Skeletal muscle satellite cell (primary cell): ENCODE results near the gene BCL11B.

Experiments used
- H3K27me3 ChIP-seq: 2 replicates; pipeline ENCODE4 v1.7.0; 2013; ENCODE audit warnings: low read length; ENCODE audit not compliant: control insufficient read depth, insufficient read depth
- H3K36me3 ChIP-seq: 2 replicates; pipeline ENCODE4 v1.7.0; 2013; ENCODE audit warnings: mild to moderate bottlenecking, control low read depth, low read length; ENCODE audit not compliant: insufficient read depth
- H3K4me1 ChIP-seq: 2 replicates; pipeline ENCODE4 v1.7.0; 2013; ENCODE audit warnings: low read length; ENCODE audit not compliant: control insufficient read depth, insufficient read depth
- H3K4me2 ChIP-seq: 2 replicates; pipeline ENCODE4 v1.7.0; 2013; ENCODE audit warnings: mild to moderate bottlenecking, low read length
- H3K4me3 ChIP-seq: 2 replicates; pipeline ENCODE4 v1.7.0; 2013; ENCODE audit warnings: low read length
- H3K9ac ChIP-seq: 2 replicates; pipeline ENCODE4 v1.7.0; 2013; ENCODE audit warnings: mild to moderate bottlenecking, low read depth, low read length, moderate library complexity
- H3K9me3 ChIP-seq: replicated peaks from 2 replicates; pipeline ENCODE4 v1.7.0; 2013; ENCODE audit warnings: mild to moderate bottlenecking, control low read depth, low read length

Gene BCL11B

GRCh38 chr14:99207456-99207855 is 64.5 kb downstream of the BCL11B start:
- Histone ChIP-seq H3K4me1 (no peaks in the 10 kb centered on the region), H3K27me3 (no peaks in the 10 kb centered on the region), H3K9ac (no peak overlapping the region), H3K4me2 (no peak overlapping the region), H3K4me3 (no peak overlapping the region), H3K9me3 (no peaks in the 10 kb centered on the region), H3K36me3 (no peaks in the 10 kb centered on the region)

DNA sequence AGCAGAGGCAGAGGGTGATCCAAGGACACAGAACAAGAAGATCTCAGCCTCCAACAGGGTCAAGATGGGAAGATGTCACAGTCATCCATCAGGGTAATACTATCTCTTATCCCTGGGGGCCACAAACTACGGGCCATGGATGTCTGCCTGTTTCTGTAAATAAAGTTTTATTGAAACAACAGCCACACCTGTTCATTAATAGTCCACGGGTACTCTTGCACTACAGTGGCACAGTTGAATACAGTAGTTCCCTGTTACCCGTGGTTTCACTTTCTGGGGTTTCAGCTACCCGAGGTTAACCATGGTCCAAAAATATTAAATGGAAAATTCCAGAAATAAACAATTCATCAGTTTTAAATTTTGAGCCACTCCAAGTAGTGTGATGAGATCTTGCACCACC is 65.9 kb downstream of the BCL11B start:
- H3K36me3 ChIP-seq, result no peaks in the 10 kb centered on the region
- H3K27me3 ChIP-seq, result no peaks in the 10 kb centered on the region
- no peaks in the 10 kb centered on the region for H3K4me1 ChIP-seq
- H3K9me3 ChIP-seq, result no peaks in the 10 kb centered on the region
- no peak overlapping the region for H3K4me3 ChIP-seq
- no peak overlapping the region for H3K9ac ChIP-seq
- no peak overlapping the region for H3K4me2 ChIP-seq

- Histone ChIP-seq H3K4me2 (no peak overlapping the region), H3K9ac (no peak overlapping the region), H3K9me3 (no peaks in the 10 kb centered on the region), H3K36me3 (no peaks in the 10 kb centered on the region), H3K4me1 (no peaks in the 10 kb centered on the region), H3K4me3 (no peak overlapping the region), H3K27me3 (no peaks in the 10 kb centered on the region)
These were observed 66.8 kb downstream of the BCL11B start for GRCh38 chr14:99205086-99205688.

- H3K9me3 ChIP-seq, result no peaks in the 10 kb centered on the region
- H3K9ac ChIP-seq, result no peak overlapping the region
- H3K4me3 ChIP-seq, result no peak overlapping the region
- H3K4me2 ChIP-seq, result no peak overlapping the region
- no peaks in the 10 kb centered on the region for H3K27me3 ChIP-seq
- H3K36me3 ChIP-seq, result no peaks in the 10 kb centered on the region
- no peaks in the 10 kb centered on the region for H3K4me1 ChIP-seq
These were observed 68.2 kb downstream of the BCL11B start for GRCh38 chr14:99203801-99204200.

DNA sequence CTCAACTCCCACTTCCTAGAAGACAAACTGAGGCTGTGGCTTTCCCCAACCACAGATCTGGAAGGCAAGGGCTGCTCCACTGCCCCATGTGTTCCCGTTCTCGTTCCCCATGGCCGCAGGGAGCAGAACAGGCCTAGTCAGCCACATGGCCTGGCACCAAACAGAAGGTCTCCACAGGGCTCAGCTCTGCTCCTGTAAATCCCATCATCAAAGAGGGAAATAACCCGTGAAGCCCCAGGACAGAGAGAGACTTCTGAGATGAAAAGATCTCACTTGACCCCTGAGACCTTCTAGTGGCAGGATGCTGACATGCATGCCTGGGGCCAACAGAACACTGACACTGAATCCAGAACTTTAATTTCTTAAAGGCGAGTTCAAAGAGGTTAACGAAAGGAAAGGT is 68.9 kb downstream of the BCL11B start:
- H3K27me3 ChIP-seq, result no peaks in the 10 kb centered on the region

GRCh38 chr14:99202516-99202915 is 69.5 kb downstream of the BCL11B start:
- Histone ChIP-seq H3K4me2 (no peak overlapping the region), H3K27me3 (no peaks in the 10 kb centered on the region), H3K4me1 (no peaks in the 10 kb centered on the region), H3K9me3 (no peaks in the 10 kb centered on the region), H3K9ac (no peak overlapping the region), H3K36me3 (no peaks in the 10 kb centered on the region), H3K4me3 (no peak overlapping the region)

More for the DNA sequence above, 68.9 kb downstream of the BCL11B start:
- H3K36me3 ChIP-seq, result no peaks in the 10 kb centered on the region
- no peak overlapping the region for H3K4me2 ChIP-seq
- no peaks in the 10 kb centered on the region for H3K9me3 ChIP-seq
- no peaks in the 10 kb centered on the region for H3K4me1 ChIP-seq
- no peak overlapping the region for H3K9ac ChIP-seq
- H3K4me3 ChIP-seq, result no peak overlapping the region

DNA sequence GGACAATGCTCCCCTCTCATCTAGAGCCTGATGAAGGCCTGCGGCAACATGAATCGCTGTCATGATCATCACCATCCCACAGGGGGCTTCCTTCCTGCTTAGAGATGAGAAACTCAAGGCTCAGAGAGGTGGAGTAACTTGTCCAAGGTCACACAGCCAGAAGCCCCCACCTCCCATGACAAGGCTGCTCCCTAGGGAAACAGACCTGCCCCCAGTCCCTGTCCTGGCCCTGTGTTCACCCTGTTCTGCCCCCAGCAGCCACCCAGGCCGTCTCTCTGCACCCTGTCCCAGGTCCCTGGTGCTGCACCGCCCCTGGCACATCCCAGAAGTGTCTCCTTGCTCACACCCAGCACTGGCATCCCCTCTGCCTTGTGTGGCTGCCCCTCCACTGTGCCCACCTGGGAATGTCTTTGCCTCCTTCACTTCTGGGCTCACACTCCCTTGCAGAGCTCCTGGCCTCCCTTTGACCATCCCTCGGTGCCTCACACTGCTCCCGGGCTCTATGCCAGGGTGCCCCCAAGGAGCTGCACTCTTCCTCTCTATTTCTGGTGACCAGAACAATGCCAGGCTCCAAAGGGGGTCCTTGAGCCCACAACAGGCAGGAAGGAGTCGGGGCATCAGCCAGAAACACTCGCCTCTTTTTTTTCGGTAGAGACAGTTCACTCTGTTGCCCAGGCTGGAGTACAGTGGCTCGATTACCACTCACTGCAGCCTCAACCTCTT is 70.5 kb downstream of the BCL11B start:
- no peak overlapping the region for H3K4me3 ChIP-seq
- no peaks in the 10 kb centered on the region for H3K36me3 ChIP-seq
- no peaks in the 10 kb centered on the region for H3K9me3 ChIP-seq
- no peaks in the 10 kb centered on the region for H3K4me1 ChIP-seq
- H3K27me3 ChIP-seq, result no peaks in the 10 kb centered on the region
- no peak overlapping the region for H3K4me2 ChIP-seq
- no peak overlapping the region for H3K9ac ChIP-seq

DNA sequence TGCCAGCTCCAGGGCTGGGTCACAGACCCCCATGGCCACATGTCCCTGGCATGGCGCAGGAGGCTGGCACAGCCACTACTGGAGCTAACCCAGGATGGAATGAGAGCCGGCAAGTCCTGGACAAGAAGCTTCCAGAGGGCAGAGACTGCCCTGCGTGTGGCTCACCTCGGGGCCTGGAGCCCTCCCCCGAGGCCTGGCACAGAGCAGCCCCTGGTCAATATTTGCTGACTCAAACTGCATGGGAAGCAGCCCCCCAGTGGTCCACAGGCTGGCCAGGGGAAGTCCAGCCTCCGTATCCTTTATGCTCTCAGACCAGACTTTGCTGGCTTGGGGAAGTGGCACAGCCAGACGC is 71.4 kb downstream of the BCL11B start:
- Histone ChIP-seq H3K4me3 (no peak overlapping the region), H3K36me3 (no peaks in the 10 kb centered on the region), H3K4me2 (no peak overlapping the region), H3K9me3 (no peaks in the 10 kb centered on the region), H3K9ac (no peak overlapping the region), H3K4me1 (no peaks in the 10 kb centered on the region), H3K27me3 (no peaks in the 10 kb centered on the region)

DNA sequence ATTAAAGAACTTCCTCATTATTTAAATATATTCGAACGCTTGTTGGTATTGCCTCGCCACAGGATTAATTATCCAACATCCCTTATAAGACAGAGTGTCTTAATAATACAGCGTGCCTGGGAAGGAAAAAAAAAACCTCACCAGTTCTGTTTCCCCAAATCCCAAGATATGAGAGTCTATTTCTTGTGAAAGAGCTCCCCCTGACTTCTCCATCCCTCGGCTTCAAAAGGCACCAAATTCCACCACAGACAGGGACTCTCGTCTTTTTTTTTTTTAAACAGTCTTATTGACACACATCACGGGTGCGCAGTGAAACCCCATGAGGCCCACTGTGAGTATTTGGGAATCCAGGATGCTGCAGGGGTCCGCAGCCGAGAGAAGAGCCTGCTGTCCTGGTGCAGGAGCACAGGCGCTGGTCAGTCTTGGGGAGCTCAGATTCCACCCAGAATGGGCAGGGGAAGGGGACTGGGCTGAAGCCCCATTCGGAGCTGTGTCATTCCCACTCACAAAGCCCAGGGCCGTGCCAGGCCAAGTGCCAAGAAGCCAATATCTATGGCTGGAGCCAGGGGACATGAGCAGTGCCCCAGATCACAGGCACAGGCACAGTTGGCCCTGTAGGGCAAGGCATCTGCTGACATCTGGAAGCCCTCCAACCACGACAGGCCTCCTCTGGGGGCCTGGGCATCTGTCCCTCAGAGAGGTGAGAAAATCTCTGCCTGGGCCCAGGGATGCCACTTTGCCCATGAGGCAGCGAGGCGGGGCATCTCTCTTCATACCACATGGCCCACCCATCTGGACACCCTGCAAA is 71.9 kb downstream of the BCL11B start:
- H3K4me2 ChIP-seq, result no peak overlapping the region
- no peaks in the 10 kb centered on the region for H3K4me1 ChIP-seq
- no peaks in the 10 kb centered on the region for H3K36me3 ChIP-seq
- H3K9ac ChIP-seq, result no peak overlapping the region
- H3K4me3 ChIP-seq, result no peak overlapping the region
- no peaks in the 10 kb centered on the region for H3K27me3 ChIP-seq
- H3K9me3 ChIP-seq, result no peaks in the 10 kb centered on the region

DNA sequence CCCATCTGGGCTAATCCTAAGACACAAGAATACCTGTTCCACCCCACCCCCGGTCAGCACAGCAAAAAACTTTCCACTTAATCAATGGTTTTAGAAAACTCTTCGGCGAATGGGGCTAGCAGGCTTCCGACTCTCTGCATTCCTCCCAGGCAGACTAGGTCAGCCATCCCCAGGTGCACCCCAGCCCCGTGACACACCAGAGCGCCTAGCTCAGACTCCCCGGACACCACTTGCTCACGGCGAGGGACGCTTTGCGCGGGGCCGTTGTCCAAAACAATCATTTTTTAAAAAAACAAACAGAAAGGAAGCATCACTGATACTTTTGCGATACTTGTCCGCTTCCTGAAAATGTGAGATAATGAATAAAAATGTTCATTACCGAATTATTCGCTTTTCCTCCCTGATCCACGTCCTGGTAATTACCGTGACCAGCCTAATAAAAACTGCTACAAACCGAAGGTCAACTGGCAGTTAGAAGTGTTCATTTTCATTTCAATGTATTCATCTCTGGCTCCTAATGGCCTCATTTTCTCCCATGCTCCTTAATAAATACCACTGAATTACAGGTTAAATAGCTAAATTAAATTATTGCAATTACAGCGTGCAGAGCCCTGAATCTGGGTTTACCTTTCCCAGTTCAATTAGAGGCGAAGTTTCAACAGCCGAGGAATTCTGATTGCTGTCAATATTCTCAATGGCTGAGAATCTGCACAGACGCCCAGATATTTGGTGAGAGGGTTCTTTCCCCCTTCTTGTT is 73.1 kb downstream of the BCL11B start:
- H3K36me3 ChIP-seq, result no peaks in the 10 kb centered on the region
- H3K9me3 ChIP-seq, result no peaks in the 10 kb centered on the region
- no peaks in the 10 kb centered on the region for H3K4me1 ChIP-seq
- no peaks in the 10 kb centered on the region for H3K27me3 ChIP-seq
- no peak overlapping the region for H3K4me2 ChIP-seq
- H3K9ac ChIP-seq, result no peak overlapping the region
- H3K4me3 ChIP-seq, result no peak overlapping the region

DNA sequence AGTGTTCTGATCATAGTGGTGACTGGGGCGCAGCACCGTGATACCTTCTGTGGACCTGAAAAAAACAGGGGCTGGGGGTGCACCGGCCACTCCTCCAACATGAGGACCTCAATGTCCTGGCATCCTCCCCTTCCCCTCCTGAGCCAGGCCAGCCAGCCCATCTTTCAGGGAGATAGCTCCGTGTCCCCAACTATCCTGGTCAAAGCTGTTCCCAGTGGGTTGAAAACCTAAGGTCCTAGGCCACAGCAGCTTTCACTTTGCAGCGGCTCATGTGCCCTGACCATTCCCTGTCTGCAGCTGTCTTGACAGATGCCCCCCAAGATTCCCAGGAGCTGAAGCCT is 75.7 kb downstream of the BCL11B start:
- no peak overlapping the region for H3K4me3 ChIP-seq
- no peaks in the 10 kb centered on the region for H3K27me3 ChIP-seq
- H3K4me1 ChIP-seq, result no peaks in the 10 kb centered on the region
- no peaks in the 10 kb centered on the region for H3K36me3 ChIP-seq
- H3K9me3 ChIP-seq, result no peaks in the 10 kb centered on the region
- H3K4me2 ChIP-seq, result no peak overlapping the region
- H3K9ac ChIP-seq, result no peak overlapping the region
